GM23338 (cell line): ENCODE data around the gene COL4A1. TPM values are rescaled to one million over a fixed set of nuclear protein-coding genes. Genes with fewer than 3 reads are reported as not detected.

Experiments used
- ATAC-seq: fragments of 200-7000 bp; cut with Tn5 transposase; 3 replicates; pipeline ENCODE4 v1.9.1; 2020
- DNase-seq: peaks from one replicate; pipeline ENCODE4 v3.0.0-alpha.2; 2015; ENCODE audit warnings: low spot score
- H2AFZ ChIP-seq: fragments of 200-600 bp; sonication (generic); 2 replicates; pipeline ENCODE4 v1.8.0; 2016; ENCODE audit warnings: antibody characterized with exemption, mild to moderate bottlenecking, moderate library complexity
- H3F3A ChIP-seq: fragments of 200-600 bp; sonication (generic); replicated peaks from 2 replicates; pipeline ENCODE4 v1.8.0; 2017; ENCODE audit warnings: antibody characterized with exemption, mixed run types, low read depth
- H3K27ac ChIP-seq: fragments of 200-600 bp; sonication (generic); 2 replicates; pipeline ENCODE4 v1.6.1; 2016; ENCODE audit warnings: low read depth
- H3K27me3 ChIP-seq: fragments of 200-600 bp; sonication (generic); 2 replicates; pipeline ENCODE4 v1.8.0; 2016; ENCODE audit warnings: mild to moderate bottlenecking, mixed run types, moderate library complexity; ENCODE audit not compliant: insufficient read depth
- H3K36me3 ChIP-seq: fragments of 200-600 bp; sonication (generic); 2 replicates; pipeline ENCODE4 v1.8.0; 2016; ENCODE audit warnings: mild to moderate bottlenecking; ENCODE audit not compliant: insufficient read depth
- H3K4me1 ChIP-seq: fragments of 200-600 bp; sonication (generic); 2 replicates; pipeline ENCODE4 v1.8.0; 2016; ENCODE audit warnings: mild to moderate bottlenecking, moderate library complexity; ENCODE audit not compliant: insufficient read depth
- H3K4me2 ChIP-seq: fragments of 200-600 bp; sonication (generic); 2 replicates; pipeline ENCODE4 v1.7.1; 2017; ENCODE audit warnings: mixed run types
- H3K4me3 ChIP-seq: fragments of 200-600 bp; sonication (generic); 2 replicates; pipeline ENCODE4 v1.6.1; 2016; ENCODE audit warnings: mixed run types
- H3K79me2 ChIP-seq: fragments of 200-600 bp; sonication (generic); replicated peaks from 2 replicates; pipeline ENCODE4 v1.8.0; 2017; ENCODE audit warnings: mild to moderate bottlenecking; ENCODE audit not compliant: insufficient read depth
- H3K9me2 ChIP-seq: fragments of 200-600 bp; sonication (generic); 2 replicates; pipeline ENCODE4 v1.8.0; 2017; ENCODE audit not compliant: insufficient read depth
- H4K20me1 ChIP-seq: fragments of 200-600 bp; sonication (generic); replicated peaks from 2 replicates; pipeline ENCODE4 v1.8.0; 2017; ENCODE audit warnings: mild to moderate bottlenecking; ENCODE audit not compliant: insufficient read depth
- H3K27ac Mint-ChIP-seq: 2 replicates; pipeline ENCODE4 v1.8.0; 2020; ENCODE audit warnings: inconsistent platforms, mild to moderate bottlenecking, moderate library complexity, mixed read lengths
- H3K27me3 Mint-ChIP-seq: 3 replicates; pipeline ENCODE4 v1.8.0; 2022; ENCODE audit warnings: low read depth, mild to moderate bottlenecking, moderate library complexity, mixed read lengths, inconsistent platforms; ENCODE audit not compliant: insufficient read depth, poor library complexity
- H3K36me3 Mint-ChIP-seq: 3 replicates; pipeline ENCODE4 v1.8.0; 2021; ENCODE audit warnings: low read depth, mild to moderate bottlenecking, inconsistent platforms, moderate library complexity, mixed read lengths
- H3K4me1 Mint-ChIP-seq: 3 replicates; pipeline ENCODE4 v1.8.0; 2020; ENCODE audit warnings: mild to moderate bottlenecking, inconsistent platforms, mixed read lengths
- H3K4me3 Mint-ChIP-seq: 3 replicates; pipeline ENCODE4 v1.8.0; 2021; ENCODE audit warnings: moderate library complexity, mild to moderate bottlenecking, inconsistent platforms, mixed read lengths
- H3K9me3 Mint-ChIP-seq: 3 replicates; pipeline ENCODE4 v1.8.0; 2020; ENCODE audit warnings: moderate library complexity, mild to moderate bottlenecking, inconsistent platforms, mixed read lengths
- EZH2phosphoT487 ChIP-seq: fragments of 200-600 bp; sonication (generic); IDR thresholded peaks from one replicate; pipeline ENCODE4 v1.8.1; 2018; ENCODE audit warnings: antibody characterized with exemption; ENCODE audit not compliant: unreplicated experiment
- JUNB ChIP-seq: IDR thresholded peaks from one replicate; pipeline ENCODE4 v1.6.1; 2016; ENCODE audit warnings: antibody characterized with exemption; ENCODE audit not compliant: unreplicated experiment
- NANOG ChIP-seq: IDR thresholded peaks from 2 replicates; pipeline ENCODE4 v1.6.1; 2016; ENCODE audit warnings: antibody characterized with exemption, borderline replicate concordance
- STAT1 ChIP-seq: IDR thresholded peaks from one replicate; pipeline ENCODE4 v1.6.1; 2016; ENCODE audit warnings: antibody characterized with exemption; ENCODE audit not compliant: unreplicated experiment
- ZNF331 ChIP-seq: fragments of 250-450 bp; sonication (Bioruptor Pico); IDR thresholded peaks from 2 replicates; pipeline ENCODE4 v1.5.0; 2020; ENCODE audit warnings: low read depth, mild to moderate bottlenecking, moderate library complexity
- polyA plus RNA-seq: library from polyadenylated mRNA; unstranded; fragments of >200 nt; fragmentation: Nextera tagmentation; extraction: Ambion mirVana; gene quantifications from 2 replicates; pipeline ENCODE4 v1.2.1, GENCODE V29; 2016
- total RNA-seq: library from RNA; depleted of rRNA; stranded (reverse); fragments of >200 nt; shearing (Covaris generic); gene quantifications from 2 replicates; pipeline ENCODE4 v1.2.3, GENCODE V29; 2014
- TF ChIP-seq, protein P1 (sequence below), 2 experiments: fragments of 200-600 bp in 1 of 2; sonication (generic) in 1 of 2; conservative IDR thresholded peaks; 2 replicates each; pipeline versions ENCODE4 v1.5.1 to v1.6.1; 2016 to 2017; ENCODE audit warnings: antibody characterized with exemption in 2 of 2, low read depth in 2 of 2, mild to moderate bottlenecking in 2 of 2, moderate library complexity in 1 of 2
- TF ChIP-seq, protein P2 (sequence below): IDR thresholded peaks from one replicate; pipeline ENCODE4 v1.6.1; 2018; ENCODE audit warnings: antibody characterized with exemption; ENCODE audit not compliant: unreplicated experiment
- TF ChIP-seq, protein P3 (sequence below): fragments of 250-450 bp; sonication (Bioruptor Pico); IDR thresholded peaks from 2 replicates; pipeline ENCODE4 v1.5.0; 2020; ENCODE audit warnings: mild to moderate bottlenecking, moderate library complexity

COL4A1 gene
- total and polyA plus RNA-seq, 2 experiments from 2014 or later: 39.1 to 110 TPM

GRCh38 chr13:110326263-110326904, 19.4 kb upstream of the COL4A1 start:
- no peaks in the 10 kb centered on the region for H3K27me3 ChIP-seq
- peak overlapping the region; percentile 95 for H3K27ac Mint-ChIP-seq
- H3K27ac ChIP-seq: peak overlapping the region; percentile 89
- DNase-seq (no peak), ATAC-seq (peak; percentile 11)
- peak overlapping the region; percentile 10; the same call in 1 of the 2 replicates for H3K4me3 ChIP-seq
- H3K9me3 Mint-ChIP-seq: peaks cover 4% of the 10 kb centered on the region; the same call in 2 of the 3 replicates
- peaks cover 61% of the 10 kb centered on the region for H3K4me1 Mint-ChIP-seq
- no peaks in the 10 kb centered on the region for H4K20me1 ChIP-seq
- H3K27me3 Mint-ChIP-seq: peaks cover 7% of the 10 kb centered on the region
- peak overlapping the region; percentile 60; the same call in 1 of the 2 replicates for H3K4me2 ChIP-seq
- H3K36me3 ChIP-seq: no peaks in the 10 kb centered on the region
- peak overlapping the region; percentile 56; the same call in 1 of the 3 replicates for H3K4me3 Mint-ChIP-seq
- H3K36me3 Mint-ChIP-seq: peaks cover 13% of the 10 kb centered on the region
- no peaks in the 10 kb centered on the region for H3F3A ChIP-seq
- peaks cover 47% of the 10 kb centered on the region for H3K79me2 ChIP-seq
- peaks cover 39% of the 10 kb centered on the region for H3K4me1 ChIP-seq
- no peak overlapping the region for H2AFZ ChIP-seq
- H3K9me2 ChIP-seq: no peaks in the 10 kb centered on the region
- TF ChIP-seq JUNB (no peak), EZH2phosphoT487 (no peak)
- TF ChIP-seq, protein P1, sequence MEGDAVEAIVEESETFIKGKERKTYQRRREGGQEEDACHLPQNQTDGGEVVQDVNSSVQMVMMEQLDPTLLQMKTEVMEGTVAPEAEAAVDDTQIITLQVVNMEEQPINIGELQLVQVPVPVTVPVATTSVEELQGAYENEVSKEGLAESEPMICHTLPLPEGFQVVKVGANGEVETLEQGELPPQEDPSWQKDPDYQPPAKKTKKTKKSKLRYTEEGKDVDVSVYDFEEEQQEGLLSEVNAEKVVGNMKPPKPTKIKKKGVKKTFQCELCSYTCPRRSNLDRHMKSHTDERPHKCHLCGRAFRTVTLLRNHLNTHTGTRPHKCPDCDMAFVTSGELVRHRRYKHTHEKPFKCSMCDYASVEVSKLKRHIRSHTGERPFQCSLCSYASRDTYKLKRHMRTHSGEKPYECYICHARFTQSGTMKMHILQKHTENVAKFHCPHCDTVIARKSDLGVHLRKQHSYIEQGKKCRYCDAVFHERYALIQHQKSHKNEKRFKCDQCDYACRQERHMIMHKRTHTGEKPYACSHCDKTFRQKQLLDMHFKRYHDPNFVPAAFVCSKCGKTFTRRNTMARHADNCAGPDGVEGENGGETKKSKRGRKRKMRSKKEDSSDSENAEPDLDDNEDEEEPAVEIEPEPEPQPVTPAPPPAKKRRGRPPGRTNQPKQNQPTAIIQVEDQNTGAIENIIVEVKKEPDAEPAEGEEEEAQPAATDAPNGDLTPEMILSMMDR (conservative IDR thresholded peaks at IDR 0.05; ENCODE audit: low read depth in 2 of 2): no peak

- H2AFZ ChIP-seq: no peak overlapping the region
- H3K4me3 Mint-ChIP-seq: no peak overlapping the region
- peaks cover 4% of the 10 kb centered on the region; the same call in 2 of the 3 replicates for H3K9me3 Mint-ChIP-seq
- peaks cover 41% of the 10 kb centered on the region for H3K79me2 ChIP-seq
- no peak overlapping the region for H3K27ac ChIP-seq
- no peak overlapping the region for H3K4me3 ChIP-seq
- peaks cover 15% of the 10 kb centered on the region for H3K36me3 Mint-ChIP-seq
- H3K36me3 ChIP-seq: no peaks in the 10 kb centered on the region
- H3K4me2 ChIP-seq: no peak overlapping the region
- ATAC-seq: no peak
- H3K27me3 ChIP-seq: no peaks in the 10 kb centered on the region
- peaks cover 26% of the 10 kb centered on the region for H3K4me1 ChIP-seq
- no peaks in the 10 kb centered on the region for H3F3A ChIP-seq
- DNase-seq: no peak
- peaks cover 9% of the 10 kb centered on the region for H3K27me3 Mint-ChIP-seq
- H3K9me2 ChIP-seq: no peaks in the 10 kb centered on the region
- no peaks in the 10 kb centered on the region for H4K20me1 ChIP-seq
- H3K27ac Mint-ChIP-seq: no peak overlapping the region; the same call in 1 of the 2 replicates
- H3K4me1 Mint-ChIP-seq: peaks cover 54% of the 10 kb centered on the region
- TF ChIP-seq, protein P2, sequence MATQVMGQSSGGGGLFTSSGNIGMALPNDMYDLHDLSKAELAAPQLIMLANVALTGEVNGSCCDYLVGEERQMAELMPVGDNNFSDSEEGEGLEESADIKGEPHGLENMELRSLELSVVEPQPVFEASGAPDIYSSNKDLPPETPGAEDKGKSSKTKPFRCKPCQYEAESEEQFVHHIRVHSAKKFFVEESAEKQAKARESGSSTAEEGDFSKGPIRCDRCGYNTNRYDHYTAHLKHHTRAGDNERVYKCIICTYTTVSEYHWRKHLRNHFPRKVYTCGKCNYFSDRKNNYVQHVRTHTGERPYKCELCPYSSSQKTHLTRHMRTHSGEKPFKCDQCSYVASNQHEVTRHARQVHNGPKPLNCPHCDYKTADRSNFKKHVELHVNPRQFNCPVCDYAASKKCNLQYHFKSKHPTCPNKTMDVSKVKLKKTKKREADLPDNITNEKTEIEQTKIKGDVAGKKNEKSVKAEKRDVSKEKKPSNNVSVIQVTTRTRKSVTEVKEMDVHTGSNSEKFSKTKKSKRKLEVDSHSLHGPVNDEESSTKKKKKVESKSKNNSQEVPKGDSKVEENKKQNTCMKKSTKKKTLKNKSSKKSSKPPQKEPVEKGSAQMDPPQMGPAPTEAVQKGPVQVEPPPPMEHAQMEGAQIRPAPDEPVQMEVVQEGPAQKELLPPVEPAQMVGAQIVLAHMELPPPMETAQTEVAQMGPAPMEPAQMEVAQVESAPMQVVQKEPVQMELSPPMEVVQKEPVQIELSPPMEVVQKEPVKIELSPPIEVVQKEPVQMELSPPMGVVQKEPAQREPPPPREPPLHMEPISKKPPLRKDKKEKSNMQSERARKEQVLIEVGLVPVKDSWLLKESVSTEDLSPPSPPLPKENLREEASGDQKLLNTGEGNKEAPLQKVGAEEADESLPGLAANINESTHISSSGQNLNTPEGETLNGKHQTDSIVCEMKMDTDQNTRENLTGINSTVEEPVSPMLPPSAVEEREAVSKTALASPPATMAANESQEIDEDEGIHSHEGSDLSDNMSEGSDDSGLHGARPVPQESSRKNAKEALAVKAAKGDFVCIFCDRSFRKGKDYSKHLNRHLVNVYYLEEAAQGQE: no peak
- TF ChIP-seq NANOG (no peak), ZNF331 (CRISPR knock-in tag) (no peak), STAT1 (no peak), EZH2phosphoT487 (no peak)
- TF ChIP-seq, protein P3, sequence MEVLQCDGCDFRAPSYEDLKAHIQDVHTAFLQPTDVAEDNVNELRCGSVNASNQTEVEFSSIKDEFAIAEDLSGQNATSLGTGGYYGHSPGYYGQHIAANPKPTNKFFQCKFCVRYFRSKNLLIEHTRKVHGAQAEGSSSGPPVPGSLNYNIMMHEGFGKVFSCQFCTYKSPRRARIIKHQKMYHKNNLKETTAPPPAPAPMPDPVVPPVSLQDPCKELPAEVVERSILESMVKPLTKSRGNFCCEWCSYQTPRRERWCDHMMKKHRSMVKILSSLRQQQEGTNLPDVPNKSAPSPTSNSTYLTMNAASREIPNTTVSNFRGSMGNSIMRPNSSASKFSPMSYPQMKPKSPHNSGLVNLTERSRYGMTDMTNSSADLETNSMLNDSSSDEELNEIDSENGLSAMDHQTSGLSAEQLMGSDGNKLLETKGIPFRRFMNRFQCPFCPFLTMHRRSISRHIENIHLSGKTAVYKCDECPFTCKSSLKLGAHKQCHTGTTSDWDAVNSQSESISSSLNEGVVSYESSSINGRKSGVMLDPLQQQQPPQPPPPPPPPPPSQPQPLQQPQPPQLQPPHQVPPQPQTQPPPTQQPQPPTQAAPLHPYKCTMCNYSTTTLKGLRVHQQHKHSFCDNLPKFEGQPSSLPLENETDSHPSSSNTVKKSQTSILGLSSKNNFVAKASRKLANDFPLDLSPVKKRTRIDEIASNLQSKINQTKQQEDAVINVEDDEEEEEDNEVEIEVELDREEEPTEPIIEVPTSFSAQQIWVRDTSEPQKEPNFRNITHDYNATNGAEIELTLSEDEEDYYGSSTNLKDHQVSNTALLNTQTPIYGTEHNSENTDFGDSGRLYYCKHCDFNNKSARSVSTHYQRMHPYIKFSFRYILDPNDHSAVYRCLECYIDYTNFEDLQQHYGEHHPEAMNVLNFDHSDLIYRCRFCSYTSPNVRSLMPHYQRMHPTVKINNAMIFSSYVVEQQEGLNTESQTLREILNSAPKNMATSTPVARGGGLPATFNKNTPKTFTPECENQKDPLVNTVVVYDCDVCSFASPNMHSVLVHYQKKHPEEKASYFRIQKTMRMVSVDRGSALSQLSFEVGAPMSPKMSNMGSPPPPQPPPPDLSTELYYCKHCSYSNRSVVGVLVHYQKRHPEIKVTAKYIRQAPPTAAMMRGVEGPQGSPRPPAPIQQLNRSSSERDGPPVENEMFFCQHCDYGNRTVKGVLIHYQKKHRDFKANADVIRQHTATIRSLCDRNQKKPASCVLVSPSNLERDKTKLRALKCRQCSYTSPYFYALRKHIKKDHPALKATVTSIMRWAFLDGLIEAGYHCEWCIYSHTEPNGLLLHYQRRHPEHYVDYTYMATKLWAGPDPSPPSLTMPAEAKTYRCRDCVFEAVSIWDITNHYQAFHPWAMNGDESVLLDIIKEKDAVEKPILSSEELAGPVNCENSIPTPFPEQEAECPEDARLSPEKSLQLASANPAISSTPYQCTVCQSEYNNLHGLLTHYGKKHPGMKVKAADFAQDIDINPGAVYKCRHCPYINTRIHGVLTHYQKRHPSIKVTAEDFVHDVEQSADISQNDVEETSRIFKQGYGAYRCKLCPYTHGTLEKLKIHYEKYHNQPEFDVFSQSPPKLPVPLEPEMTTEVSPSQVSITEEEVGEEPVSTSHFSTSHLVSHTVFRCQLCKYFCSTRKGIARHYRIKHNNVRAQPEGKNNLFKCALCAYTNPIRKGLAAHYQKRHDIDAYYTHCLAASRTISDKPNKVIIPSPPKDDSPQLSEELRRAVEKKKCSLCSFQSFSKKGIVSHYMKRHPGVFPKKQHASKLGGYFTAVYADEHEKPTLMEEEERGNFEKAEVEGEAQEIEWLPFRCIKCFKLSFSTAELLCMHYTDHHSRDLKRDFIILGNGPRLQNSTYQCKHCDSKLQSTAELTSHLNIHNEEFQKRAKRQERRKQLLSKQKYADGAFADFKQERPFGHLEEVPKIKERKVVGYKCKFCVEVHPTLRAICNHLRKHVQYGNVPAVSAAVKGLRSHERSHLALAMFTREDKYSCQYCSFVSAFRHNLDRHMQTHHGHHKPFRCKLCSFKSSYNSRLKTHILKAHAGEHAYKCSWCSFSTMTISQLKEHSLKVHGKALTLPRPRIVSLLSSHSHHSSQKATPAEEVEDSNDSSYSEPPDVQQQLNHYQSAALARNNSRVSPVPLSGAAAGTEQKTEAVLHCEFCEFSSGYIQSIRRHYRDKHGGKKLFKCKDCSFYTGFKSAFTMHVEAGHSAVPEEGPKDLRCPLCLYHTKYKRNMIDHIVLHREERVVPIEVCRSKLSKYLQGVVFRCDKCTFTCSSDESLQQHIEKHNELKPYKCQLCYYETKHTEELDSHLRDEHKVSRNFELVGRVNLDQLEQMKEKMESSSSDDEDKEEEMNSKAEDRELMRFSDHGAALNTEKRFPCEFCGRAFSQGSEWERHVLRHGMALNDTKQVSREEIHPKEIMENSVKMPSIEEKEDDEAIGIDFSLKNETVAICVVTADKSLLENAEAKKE (CRISPR knock-in tag): no peak
Observed at GRCh38 chr13:110324026-110324749, 17.2 kb upstream of the COL4A1 start.
